IMR-90 (cell line): ENCODE measurements around the gene ATXN10. TPM values are rescaled to one million over a fixed set of nuclear protein-coding genes. Genes with fewer than 3 reads are reported as not detected.

Experiments
- ATAC-seq: fragments of 200-7000 bp; cut with Tn5 transposase; 2 replicates; pipeline ENCODE4 v1.9.1; 2020; ENCODE audit warnings: low read depth, mild to moderate bottlenecking, moderate library complexity
- BruUV-seq: library from RNA; stranded (reverse); fragments of 400-500 nt; replicated peaks from 2 replicates; lab custom pipeline; 2021; lab: Mats Ljungman, UMichigan
- CTCF ChIA-PET: fragments of 300-600 bp; formaldehyde crosslinking; extraction: SDS; loops from one replicate; lab custom pipeline; 2021; ENCODE audit warnings: antibody characterized with exemption; lab: Yijun Ruan, JAX
- POLR2A ChIA-PET: fragments of 300-600 bp; sonication (Branson Sonifier 250); formaldehyde crosslinking; loops from one replicate; lab custom pipeline; 2022; ENCODE audit warnings: antibody characterized with exemption; ENCODE audit not compliant: unreplicated experiment; lab: Charles Lee
- DNase-seq: peaks from one replicate; pipeline ENCODE4 v3.0.0; 2013
- H2AFZ ChIP-seq: replicated peaks from 2 replicates; pipeline ENCODE3; 2013; ENCODE audit warnings: low read length, mild to moderate bottlenecking; ENCODE audit not compliant: poor library complexity
- H2AK5ac ChIP-seq: 2 replicates; pipeline ENCODE4 v1.6.1; 2013; ENCODE audit warnings: low read depth, low read length, inconsistent platforms
- H2AK9ac ChIP-seq: replicated peaks from 2 replicates; pipeline ENCODE3; 2013; ENCODE audit warnings: mild to moderate bottlenecking, low read depth, low read length, moderate library complexity; ENCODE audit not compliant: poor library complexity
- H2BK120ac ChIP-seq: 2 replicates; pipeline ENCODE4 v1.6.1; 2013; ENCODE audit warnings: low read depth, low read length, inconsistent platforms
- H2BK15ac ChIP-seq: 3 replicates; pipeline ENCODE4 v1.6.1; 2013; ENCODE audit warnings: low read depth, low read length, inconsistent platforms
- H2BK20ac ChIP-seq: 2 replicates; pipeline ENCODE4 v1.6.1; 2013; ENCODE audit warnings: low read depth, mild to moderate bottlenecking, inconsistent platforms, low read length, moderate library complexity
- H2BK5ac ChIP-seq: 2 replicates; pipeline ENCODE4 v1.6.1; 2013; ENCODE audit warnings: mild to moderate bottlenecking, low read depth, low read length, inconsistent platforms; ENCODE audit not compliant: poor library complexity, severe bottlenecking
- H3K14ac ChIP-seq: replicated peaks from 2 replicates; pipeline ENCODE4 v1.6.1; 2013; ENCODE audit warnings: low read depth, low read length, inconsistent platforms
- H3K18ac ChIP-seq: 2 replicates; pipeline ENCODE4 v1.6.1; 2013; ENCODE audit warnings: low read depth, low read length, control low read depth
- H3K23ac ChIP-seq: 2 replicates; pipeline ENCODE4 v1.6.1; 2013; ENCODE audit warnings: low read depth, low read length, inconsistent platforms
- H3K27ac ChIP-seq: 2 replicates; pipeline ENCODE4 v1.5.1; 2013; ENCODE audit warnings: mild to moderate bottlenecking, control low read depth, low read length; ENCODE audit not compliant: insufficient read depth
- H3K27me3 ChIP-seq: 2 replicates; pipeline ENCODE4 v1.6.1; 2013; ENCODE audit warnings: low read length; ENCODE audit not compliant: control insufficient read depth, insufficient read depth
- H3K36me3 ChIP-seq: 2 replicates; pipeline ENCODE4 v1.6.1; 2013; ENCODE audit warnings: low read length, mixed read lengths; ENCODE audit not compliant: control insufficient read depth, insufficient read depth
- H3K4ac ChIP-seq: 2 replicates; pipeline ENCODE4 v1.6.1; 2013; ENCODE audit warnings: low read depth, low read length, inconsistent platforms
- H3K4me1 ChIP-seq: 2 replicates; pipeline ENCODE4 v1.6.1; 2013; ENCODE audit warnings: low read length, mixed read lengths; ENCODE audit not compliant: control insufficient read depth, insufficient read depth
- H3K4me2 ChIP-seq: 2 replicates; pipeline ENCODE4 v1.6.1; 2013; ENCODE audit warnings: low read depth, mild to moderate bottlenecking, control low read depth, low read length, moderate library complexity
- H3K4me3 ChIP-seq: 2 replicates; pipeline ENCODE4 v1.5.1; 2013; ENCODE audit warnings: low read depth, mild to moderate bottlenecking, control low read depth, low read length, moderate library complexity; ENCODE audit not compliant: insufficient read depth
- H3K56ac ChIP-seq: 2 replicates; pipeline ENCODE4 v1.6.1; 2013; ENCODE audit warnings: low read length, inconsistent platforms; ENCODE audit not compliant: insufficient read depth; ENCODE audit errors: extremely low read depth
- H3K79me1 ChIP-seq, 2 experiments: 2 replicates each; pipeline ENCODE4 v1.6.1; 2013; ENCODE audit warnings: low read length in 2 of 2, inconsistent platforms in 1 of 2, low read depth in 1 of 2
- H3K9ac ChIP-seq: 2 replicates; pipeline ENCODE4 v1.6.1; 2013; ENCODE audit warnings: low read depth, low read length, control low read depth
- H3K9me1 ChIP-seq: 2 replicates; pipeline ENCODE4 v1.6.1; 2013; ENCODE audit warnings: low read length, inconsistent platforms; ENCODE audit not compliant: insufficient read depth
- H3K9me3 ChIP-seq: 2 replicates; pipeline ENCODE4 v1.6.1; 2013; ENCODE audit warnings: low read length; ENCODE audit not compliant: control insufficient read depth, insufficient read depth
- H4K20me1 ChIP-seq: 2 replicates; pipeline ENCODE4 v1.6.1; 2013; ENCODE audit warnings: low read length, inconsistent platforms; ENCODE audit not compliant: insufficient read depth
- H4K5ac ChIP-seq: 2 replicates; pipeline ENCODE4 v1.6.1; 2013; ENCODE audit warnings: mild to moderate bottlenecking, low read depth, low read length, control low read depth
- H4K8ac ChIP-seq, 2 experiments: 2 replicates each; pipeline ENCODE4 v1.6.1; 2013; ENCODE audit warnings: low read depth in 2 of 2, low read length in 2 of 2, control low read depth in 1 of 2, inconsistent platforms in 1 of 2
- H4K91ac ChIP-seq: 2 replicates; pipeline ENCODE4 v1.6.1; 2013; ENCODE audit warnings: low read depth, low read length, inconsistent platforms; ENCODE audit not compliant: insufficient read depth
- BHLHE40 ChIP-seq: fragments of 150-350 bp; IDR thresholded peaks from 2 replicates; pipeline ENCODE4 v1.6.1; 2016; ENCODE audit warnings: mild to moderate bottlenecking, low read depth, low read length
- CEBPB ChIP-seq: IDR thresholded peaks from 2 replicates; pipeline ENCODE4 v1.6.1; 2012; ENCODE audit warnings: low read depth, low read length, improper control_type of control experiment
- CHD1 ChIP-seq: IDR thresholded peaks from 2 replicates; pipeline ENCODE4 v1.6.1; 2012; ENCODE audit warnings: low read depth, low read length, improper control_type of control experiment
- FOS ChIP-seq: fragments of 150-350 bp; IDR thresholded peaks from 2 replicates; pipeline ENCODE4 v1.6.1; 2016; ENCODE audit warnings: low read depth, low read length
- MAFK ChIP-seq: IDR thresholded peaks from 2 replicates; pipeline ENCODE4 v1.6.1; 2012; ENCODE audit warnings: low read depth, low read length, improper control_type of control experiment
- MAZ ChIP-seq: IDR thresholded peaks from 2 replicates; pipeline ENCODE4 v1.6.1; 2012; ENCODE audit warnings: low read depth, mild to moderate bottlenecking, low read length, improper control_type of control experiment, moderate library complexity, borderline replicate concordance
- MXI1 ChIP-seq: IDR thresholded peaks from 2 replicates; pipeline ENCODE4 v1.6.1; 2012; ENCODE audit warnings: low read depth, mild to moderate bottlenecking, low read length, moderate library complexity, borderline replicate concordance
- NFE2L2 ChIP-seq: fragments of 150-350 bp; IDR thresholded peaks from 2 replicates; pipeline ENCODE4 v1.6.1; 2016; ENCODE audit warnings: low read depth, mild to moderate bottlenecking, low read length
- POLR2A ChIP-seq: IDR thresholded peaks from 2 replicates; pipeline ENCODE4 v1.6.1; 2012; ENCODE audit warnings: mild to moderate bottlenecking, low read depth, low read length
- RAD21 ChIP-seq: IDR thresholded peaks from 2 replicates; pipeline ENCODE4 v1.6.1; 2012; ENCODE audit warnings: low read length, improper control_type of control experiment
- RCOR1 ChIP-seq: IDR thresholded peaks from 2 replicates; pipeline ENCODE4 v1.6.1; 2012; ENCODE audit warnings: mild to moderate bottlenecking, low read length, improper control_type of control experiment; ENCODE audit not compliant: insufficient replicate concordance
- RFX5 ChIP-seq: IDR thresholded peaks from 2 replicates; pipeline ENCODE4 v1.8.0; 2012; ENCODE audit warnings: low read depth, mild to moderate bottlenecking, low read length, moderate library complexity
- SMC3 ChIP-seq: fragments of 150-350 bp; IDR thresholded peaks from 2 replicates; pipeline ENCODE4 v1.6.1; 2016; ENCODE audit warnings: low read depth, mild to moderate bottlenecking, antibody characterized with exemption, low read length, moderate library complexity
- WGBS, 2 experiments: methylation state at CpG; one replicate each; pipeline versions ENCODE4 v1.1.5 to v1.1.7; 2013; ENCODE audit warnings: missing lambda C conversion rate in 2 of 2; ENCODE audit not compliant: insufficient read length in 1 of 2; ENCODE audit errors: extremely low coverage in 2 of 2; 5-methylcytosine and 5-hydroxymethylcytosine counted together
- dilution Hi-C: fragments of 300-500 bp; cut with HindIII; formaldehyde crosslinking; loops from one replicate; pipeline ENCODE4 v1.14.3; 2018; ENCODE audit warnings: low sequenced_read_pairs; ENCODE audit not compliant: unreplicated experiment
- in situ Hi-C: fragments of 300-500 bp; cut with MboI; formaldehyde crosslinking; loops from 3 replicates; pipeline ENCODE4 v1.14.3; 2019; ENCODE audit warnings: low sequenced_read_pairs, inconsistent platforms, mixed read lengths
- intact Hi-C: fragments of 100-400 bp; cut with micrococcal nuclease; formaldehyde crosslinking; loops from 2 replicates; pipeline ENCODE4 v1.10.0; 2022
- polyA plus RNA-seq, 3 experiments: library from polyadenylated mRNA; depleted of rRNA; stranded (reverse); fragments of >200 nt; gene quantifications; 2 replicates each; pipeline ENCODE4 v1.2.3, GENCODE V29; 2012; ENCODE audit warnings: low replicate concordance in 1 of 3
- total RNA-seq: library from RNA; depleted of rRNA; stranded (reverse); fragments of >200 nt; gene quantifications from 2 replicates; pipeline ENCODE4 v1.2.3, GENCODE V29; 2012
- TF ChIP-seq, protein P1 (sequence below): fragments of 150-350 bp; IDR thresholded peaks from 2 replicates; pipeline ENCODE4 v1.6.1; 2016; ENCODE audit warnings: low read depth, mild to moderate bottlenecking, low read length, moderate library complexity, borderline replicate concordance
- TF ChIP-seq, protein P2 (sequence below): fragments of 150-350 bp; IDR thresholded peaks from 2 replicates; pipeline ENCODE4 v1.6.1; 2017; ENCODE audit warnings: mild to moderate bottlenecking, antibody characterized with exemption, low read length, low read depth
- TF ChIP-seq, protein P3 (sequence below): conservative IDR thresholded peaks from 2 replicates; pipeline ENCODE4 v1.5.1; 2012; ENCODE audit warnings: mild to moderate bottlenecking, low read depth, low read length, improper control_type of control experiment

ATXN10 gene
- total and polyA plus RNA-seq, 2 of the 4 experiments (the other 2 are of a cell fraction), result 116 to 231 TPM

GRCh38 chr22:45805413-45805812, 133.8 kb downstream of the ATXN10 start:
- no peak overlapping the region for H3K9ac ChIP-seq

More at GRCh38 chr22:45805413-45805812, 133.8 kb downstream of the ATXN10 start:
- H2AK9ac ChIP-seq, result no peak overlapping the region
- peaks cover 11% of the 10 kb centered on the region for H3K4me1 ChIP-seq
- DNase-seq, result no peak
- H3K79me1 ChIP-seq, result peaks cover 40 to 65% of the 10 kb centered on the region in 2 experiments
- ChIA-PET CTCF (no interaction called here), POLR2A (no interaction called here)
- H3K9me3 ChIP-seq, result no peaks in the 10 kb centered on the region
- peak overlapping the region; percentile 18; the same call in 1 of the 2 replicates for H3K4ac ChIP-seq
- H3K4me2 ChIP-seq, result peak overlapping the region; percentile 30; the same call in 1 of the 2 replicates
- no peak overlapping the region for H2AFZ ChIP-seq
- in situ Hi-C loops, result no loop called here
- 55% methylated on average over 3 of the region's 6 CpGs; no CpG with 5 or more reads in 1 of the 2 experiments for WGBS, 2 experiments
- H3K18ac ChIP-seq, result peak overlapping the region; percentile 31; the same call in 1 of the 2 replicates
- peaks cover 12% of the 10 kb centered on the region for H3K36me3 ChIP-seq
- intact Hi-C loops, result no loop called here
- peaks cover 26% of the 10 kb centered on the region for H3K9me1 ChIP-seq
- H3K27ac ChIP-seq, result no peak overlapping the region
- H3K23ac ChIP-seq, result no peak overlapping the region
- 0 out of 4 replicates have a peak overlapping the region, but pooled peaks of 1 of the 2 experiments have one; percentile 4 for H4K8ac ChIP-seq
- H2BK5ac ChIP-seq, result peak overlapping the region; percentile 16
- H2BK120ac ChIP-seq, result no peak overlapping the region
- no peak overlapping the region for H2AK5ac ChIP-seq
- no peaks in the 10 kb centered on the region for H3K27me3 ChIP-seq
- H4K20me1 ChIP-seq, result peaks cover 42% of the 10 kb centered on the region; the same call in 1 of the 2 replicates
- H3K56ac ChIP-seq, result no peak overlapping the region
- no peak for ATAC-seq
- no peak overlapping the region for H3K14ac ChIP-seq
- no peak overlapping the region for H2BK15ac ChIP-seq
- BruUV-seq, result no TSS peak
- no peak overlapping the region for H3K4me3 ChIP-seq
- no peak overlapping the region for H4K5ac ChIP-seq
- no peak overlapping the region for H2BK20ac ChIP-seq
- dilution Hi-C loops, result no loop called here
- H4K91ac ChIP-seq, result no peak overlapping the region
- no peak for TF ChIP-seq SMC3
- no peak for TF ChIP-seq RCOR1
- no peak for TF ChIP-seq BHLHE40
- TF ChIP-seq NFE2L2, result no peak
- TF ChIP-seq, protein P1, sequence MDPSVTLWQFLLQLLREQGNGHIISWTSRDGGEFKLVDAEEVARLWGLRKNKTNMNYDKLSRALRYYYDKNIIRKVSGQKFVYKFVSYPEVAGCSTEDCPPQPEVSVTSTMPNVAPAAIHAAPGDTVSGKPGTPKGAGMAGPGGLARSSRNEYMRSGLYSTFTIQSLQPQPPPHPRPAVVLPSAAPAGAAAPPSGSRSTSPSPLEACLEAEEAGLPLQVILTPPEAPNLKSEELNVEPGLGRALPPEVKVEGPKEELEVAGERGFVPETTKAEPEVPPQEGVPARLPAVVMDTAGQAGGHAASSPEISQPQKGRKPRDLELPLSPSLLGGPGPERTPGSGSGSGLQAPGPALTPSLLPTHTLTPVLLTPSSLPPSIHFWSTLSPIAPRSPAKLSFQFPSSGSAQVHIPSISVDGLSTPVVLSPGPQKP, result no peak
- TF ChIP-seq MAFK, result no peak
- TF ChIP-seq POLR2A, result no peak
- no peak for TF ChIP-seq MXI1
- TF ChIP-seq MAZ, result no peak
- TF ChIP-seq CEBPB, result no peak
- no peak for TF ChIP-seq RAD21
- TF ChIP-seq, protein P2, sequence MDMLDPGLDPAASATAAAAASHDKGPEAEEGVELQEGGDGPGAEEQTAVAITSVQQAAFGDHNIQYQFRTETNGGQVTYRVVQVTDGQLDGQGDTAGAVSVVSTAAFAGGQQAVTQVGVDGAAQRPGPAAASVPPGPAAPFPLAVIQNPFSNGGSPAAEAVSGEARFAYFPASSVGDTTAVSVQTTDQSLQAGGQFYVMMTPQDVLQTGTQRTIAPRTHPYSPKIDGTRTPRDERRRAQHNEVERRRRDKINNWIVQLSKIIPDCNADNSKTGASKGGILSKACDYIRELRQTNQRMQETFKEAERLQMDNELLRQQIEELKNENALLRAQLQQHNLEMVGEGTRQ, result no peak
- no peak for TF ChIP-seq CHD1
- no peak for TF ChIP-seq RFX5
- TF ChIP-seq FOS, result no peak
- TF ChIP-seq, protein P3, sequence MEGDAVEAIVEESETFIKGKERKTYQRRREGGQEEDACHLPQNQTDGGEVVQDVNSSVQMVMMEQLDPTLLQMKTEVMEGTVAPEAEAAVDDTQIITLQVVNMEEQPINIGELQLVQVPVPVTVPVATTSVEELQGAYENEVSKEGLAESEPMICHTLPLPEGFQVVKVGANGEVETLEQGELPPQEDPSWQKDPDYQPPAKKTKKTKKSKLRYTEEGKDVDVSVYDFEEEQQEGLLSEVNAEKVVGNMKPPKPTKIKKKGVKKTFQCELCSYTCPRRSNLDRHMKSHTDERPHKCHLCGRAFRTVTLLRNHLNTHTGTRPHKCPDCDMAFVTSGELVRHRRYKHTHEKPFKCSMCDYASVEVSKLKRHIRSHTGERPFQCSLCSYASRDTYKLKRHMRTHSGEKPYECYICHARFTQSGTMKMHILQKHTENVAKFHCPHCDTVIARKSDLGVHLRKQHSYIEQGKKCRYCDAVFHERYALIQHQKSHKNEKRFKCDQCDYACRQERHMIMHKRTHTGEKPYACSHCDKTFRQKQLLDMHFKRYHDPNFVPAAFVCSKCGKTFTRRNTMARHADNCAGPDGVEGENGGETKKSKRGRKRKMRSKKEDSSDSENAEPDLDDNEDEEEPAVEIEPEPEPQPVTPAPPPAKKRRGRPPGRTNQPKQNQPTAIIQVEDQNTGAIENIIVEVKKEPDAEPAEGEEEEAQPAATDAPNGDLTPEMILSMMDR, result no peak
